ENCODE measurements around the gene HRK. TPM values are rescaled to one million over a fixed set of nuclear protein-coding genes. Genes with fewer than 3 reads are reported as not detected.
A peak's percentile ranks its signal among the peaks of the same experiment; 100 is the strongest.

The HRK gene
- 0.02 TPM in 1 of 2 replicates, not detected in the other for total RNA-seq (2016; rRNA removed; fragmentation: Illumina TruSeq; extraction: Trizol)
- total RNA-seq (2016; cell fraction: cytosol; rRNA removed; fragmentation: Illumina TruSeq; extraction: Trizol; ENCODE audit: low read depth), result not detected in 2 replicates
- 0.02 TPM in 1 of 2 replicates, not detected in the other for total RNA-seq (2016; cell fraction: insoluble cytoplasmic fraction; rRNA removed; fragmentation: Illumina TruSeq; extraction: Trizol)
- not detected in 2 replicates for total RNA-seq (2016; cell fraction: membrane; rRNA removed; fragmentation: Illumina TruSeq; extraction: Trizol)
- not detected in 2 replicates for total RNA-seq (2016; cell fraction: nucleus; rRNA removed; fragmentation: Illumina TruSeq; extraction: Trizol)
- polyA plus RNA-seq (2011; rRNA removed), result 0.03 TPM in 1 of 2 replicates, not detected in the other
- polyA plus RNA-seq (2011; cell fraction: cytosol; rRNA removed), result 0.01 TPM in 1 of 2 replicates, not detected in the other
- polyA plus RNA-seq (2011; cell fraction: nucleus; rRNA removed), result 0.02 TPM in 1 of 2 replicates, not detected in the other
- polyA plus RNA-seq (2012), result not detected in 2 replicates
- not detected in 2 replicates for polyA plus RNA-seq (2016; cell fraction: cytosol; fragmentation: Illumina TruSeq; extraction: Trizol; ENCODE audit: low read depth)
- not detected in 2 replicates for polyA plus RNA-seq (2016; cell fraction: insoluble cytoplasmic fraction; fragmentation: Illumina TruSeq; extraction: Trizol; ENCODE audit: low read depth)
- 0.07 TPM in 1 of 2 replicates, not detected in the other for polyA plus RNA-seq (2016; cell fraction: membrane; fragmentation: Illumina TruSeq; extraction: Trizol; ENCODE audit: low read depth)
- not detected in 2 replicates for polyA plus RNA-seq (2016; cell fraction: nucleus; fragmentation: Illumina TruSeq; extraction: Trizol; ENCODE audit: insufficient read depth, low read depth)
- polyA minus RNA-seq (2011; rRNA and poly(A)+ RNA removed; ENCODE audit: low replicate concordance), result 1.2 TPM in 1 of 2 replicates, not detected in the other
- not detected in 2 replicates for polyA minus RNA-seq (2011; cell fraction: cytosol; rRNA and poly(A)+ RNA removed)
- not detected in 2 replicates for polyA minus RNA-seq (2011; cell fraction: nucleus; rRNA and poly(A)+ RNA removed)
- Bru-seq, nascent RNA, result percentile 20 among the genes with signal in this experiment
- BruChase-seq, experiment 1, labeled RNA remaining after a 6-hour chase, result percentile 16 among the genes with signal in this experiment
- BruChase-seq, experiment 2, labeled RNA remaining after a 2-hour chase, result percentile 15 among the genes with signal in this experiment
- long read RNA-seq, experiment 1, result 0 reads
- long read RNA-seq, experiment 2, full-length matches to known transcripts, result 2 of 2 reads
- long read RNA-seq, experiment 2, partial matches to known transcripts, result 0 of 2 reads
- long read RNA-seq, experiment 2, other reads (novel, unspliced or antisense), result 0 of 2 reads

GRCh38 chr12:116881325-116881876 is at the start of gene HRK:
Gene HRK, minus strand, starts transcription at chr12:116881441. Its CDS starts 134 bp downstream, at chr12:116881307.
- no peak for FAIRE-seq
- under 1% methylated on average over 23 of the region's 49 CpGs for WGBS (ENCODE audit: low lambda C conversion rate)
- peaks cover 18 to 75% of the 10 kb centered on the region in 2 experiments for H3K27me3 ChIP-seq (ENCODE audit: control insufficient read depth in 1 of 2, insufficient read depth in 2 of 2, low read length in 2 of 2)
- no peaks in the 10 kb centered on the region for H4K20me1 ChIP-seq (ENCODE audit: insufficient read depth, low read length)
- no peak for DNase-seq (ENCODE audit: low spot score)
- TF ChIP-seq BCLAF1 (IDR thresholded peaks at IDR 0.05) (no peak), MED1 (CRISPR knock-in tag; IDR thresholded peaks at IDR 0.05) (no peak), ZNF652 (CRISPR knock-in tag; IDR thresholded peaks at IDR 0.05; ENCODE audit: borderline replicate concordance, low read depth) (peak; percentile 70), ISX (CRISPR knock-in tag; conservative IDR thresholded peaks at IDR 0.05) (no peak)
- no peak within 1 kb of the TSS for H3K9ac ChIP-seq (ENCODE audit: insufficient read depth, low read depth, low read length)
- in situ Hi-C loops (cut with HindIII; ENCODE audit: extremely low pct_ligation_motif_present, low pct_unique_long_range_greater_than_20kb), result loop anchor here (5.0 kb wide), 1 partner anchor 179 kb away; no protein-coding TSS in a partner anchor
- peak within 1 kb of the TSS; percentile 21 to 64 (median 39) for H3K4me3 ChIP-seq (replicated peaks in 1 of 3; ENCODE audit: insufficient read depth in 1 of 3, low read depth in 2 of 3, low read length in 3 of 3)
- H3K9me3 ChIP-seq (ENCODE audit: low read length), result no peaks in the 10 kb centered on the region
- peak within 1 kb of the TSS; percentile 84 for H3K4me2 ChIP-seq (ENCODE audit: low read depth, low read length)
- no peak within 1 kb of the TSS for H3K27ac ChIP-seq (ENCODE audit: extremely low read length, insufficient read depth, low read length)
- intact Hi-C loops (cut with micrococcal nuclease; ENCODE audit: unreplicated experiment), result no loop called here
- no peaks in the 10 kb centered on the region for H3K79me2 ChIP-seq (ENCODE audit: insufficient read depth, low read length)
- ChIA-PET CTCF (ENCODE audit: low intra/inter-chr PET ratio, low total read pairs) (interaction anchor here (1.1 kb wide), 1 partner anchor 178 kb away, joined by 5 read pairs; no protein-coding TSS in a partner anchor), POLR2A (no interaction called here)
- H3K36me3 ChIP-seq (replicated peaks in 1 of 2; ENCODE audit: control insufficient read depth in 1 of 2, insufficient read depth in 2 of 2, low read length in 2 of 2), result no peaks in the 10 kb centered on the region
- no peak within 1 kb of the TSS for H2AFZ ChIP-seq (ENCODE audit: low read length)
- peaks cover 30% of the 10 kb centered on the region for H3K4me1 ChIP-seq (ENCODE audit: insufficient read depth, low read length)
- no peak for ATAC-seq
- no TSS peak for BruUV-seq (replicated peaks)
